Stimulated activated naive CD8-positive, alpha-beta T cell treated with anti-CD3 and anti-CD28 coated beads, Interleukin-15, Interleukin-2, amounts not matched to agents 100 ng/mL and 50 ng/mL, for 24 hours (primary cell): ENCODE measurements around the gene PRICKLE2.

Experiments used
- H3K27ac Mint-ChIP-seq: one replicate; pipeline ENCODE4 v1.8.0; 2021; ENCODE audit warnings: mild to moderate bottlenecking, mixed read lengths
- H3K27me3 Mint-ChIP-seq: one replicate; pipeline ENCODE4 v1.8.0; 2021; ENCODE audit warnings: mixed read lengths
- H3K36me3 Mint-ChIP-seq: one replicate; pipeline ENCODE4 v1.8.0; 2021; ENCODE audit warnings: low read depth, mixed read lengths
- H3K4me1 Mint-ChIP-seq: one replicate; pipeline ENCODE4 v1.8.0; 2021; ENCODE audit warnings: low read depth, mixed read lengths
- H3K4me3 Mint-ChIP-seq: one replicate; pipeline ENCODE4 v1.8.0; 2021; ENCODE audit warnings: mild to moderate bottlenecking, mixed read lengths
- H3K9me3 Mint-ChIP-seq: one replicate; pipeline ENCODE4 v1.8.0; 2021; ENCODE audit warnings: mixed read lengths

PRICKLE2 gene

DNA sequence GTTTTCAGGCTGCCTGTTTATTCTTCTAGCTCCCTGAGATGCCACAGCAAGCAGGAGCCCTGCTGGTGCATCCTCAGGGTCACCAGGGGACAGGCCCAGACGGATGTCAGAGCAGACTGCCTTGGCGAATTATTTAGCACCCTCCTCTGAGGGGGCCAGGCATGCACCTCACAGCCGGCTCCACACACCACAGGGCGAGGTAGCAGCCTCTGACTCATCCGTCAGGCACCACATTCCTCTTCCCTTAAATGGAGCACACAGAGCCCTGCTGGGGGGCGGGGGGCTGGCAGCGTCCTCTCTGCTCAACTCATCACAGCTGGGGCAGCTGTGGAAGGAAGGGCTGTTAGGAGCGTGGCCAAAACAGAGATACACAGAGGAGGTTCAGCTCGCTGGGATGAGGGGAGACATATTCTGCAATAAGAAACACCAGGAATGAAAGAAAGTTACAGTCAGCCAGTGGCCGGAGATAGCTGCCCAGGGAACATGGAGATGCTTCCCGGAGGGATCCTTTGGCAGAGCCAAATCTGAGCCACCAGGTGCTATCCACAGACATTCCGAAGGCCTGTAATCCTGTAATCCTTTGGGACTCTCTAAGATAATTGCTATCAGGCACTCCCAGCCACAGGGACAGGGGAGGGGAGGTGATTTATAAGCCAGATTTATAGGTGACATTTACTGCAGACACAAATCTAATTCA, 13.9 kb upstream of the PRICKLE2 start:
- H3K36me3 Mint-ChIP-seq = no peaks in the 10 kb centered on the region
- no peak overlapping the region for H3K4me3 Mint-ChIP-seq
- H3K4me1 Mint-ChIP-seq = no peaks in the 10 kb centered on the region
- no peak overlapping the region for H3K27ac Mint-ChIP-seq
- H3K27me3 Mint-ChIP-seq = no peaks in the 10 kb centered on the region
- H3K9me3 Mint-ChIP-seq = no peaks in the 10 kb centered on the region

DNA sequence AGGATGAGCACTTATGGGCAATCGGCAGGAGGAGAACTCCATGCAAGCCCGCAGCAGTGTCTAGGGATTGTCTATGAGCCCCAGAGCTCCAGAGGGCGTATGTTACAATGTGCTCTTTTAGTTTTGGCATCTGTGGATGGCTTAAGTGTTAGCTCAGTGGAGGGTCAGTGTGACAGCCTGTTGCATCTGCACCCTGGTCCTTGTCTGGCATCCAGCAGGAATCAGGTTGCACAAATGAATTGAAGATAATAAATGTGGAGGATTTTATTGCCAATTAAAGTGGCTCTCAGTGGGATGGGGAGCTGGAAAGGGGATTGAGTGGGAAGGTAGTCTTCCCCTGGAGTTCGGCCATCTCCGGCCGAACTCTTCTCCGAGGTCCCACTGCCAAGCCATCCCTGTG, 11.8 kb upstream of the PRICKLE2 start:
- H3K9me3 Mint-ChIP-seq = peaks cover 3% of the 10 kb centered on the region
- no peaks in the 10 kb centered on the region for H3K27me3 Mint-ChIP-seq
- no peak overlapping the region for H3K27ac Mint-ChIP-seq
- no peaks in the 10 kb centered on the region for H3K36me3 Mint-ChIP-seq
- no peak overlapping the region for H3K4me3 Mint-ChIP-seq
- no peaks in the 10 kb centered on the region for H3K4me1 Mint-ChIP-seq

DNA sequence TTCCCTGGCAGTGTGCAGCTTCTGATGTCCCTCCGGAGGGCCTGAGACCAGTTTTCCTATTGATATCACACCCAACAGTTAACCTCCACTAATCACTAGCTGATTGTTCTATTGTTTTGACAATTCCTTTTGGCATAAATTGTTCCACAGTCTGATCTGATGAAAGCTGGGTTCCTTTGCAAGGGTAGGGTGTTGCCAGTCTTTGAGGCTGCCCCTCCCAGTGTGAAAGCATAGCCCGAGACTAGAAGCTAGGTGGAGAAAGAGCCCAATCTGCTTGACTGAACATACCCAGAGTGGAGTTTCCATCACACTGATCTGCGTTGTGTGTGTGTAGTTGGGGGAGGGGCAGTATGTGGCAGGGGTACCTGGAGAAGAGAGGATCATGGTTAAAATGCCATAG, 10.3 kb upstream of the PRICKLE2 start:
- H3K4me1 Mint-ChIP-seq = no peaks in the 10 kb centered on the region
- H3K27me3 Mint-ChIP-seq = no peaks in the 10 kb centered on the region
- H3K36me3 Mint-ChIP-seq = no peaks in the 10 kb centered on the region
- no peak overlapping the region for H3K27ac Mint-ChIP-seq
- H3K4me3 Mint-ChIP-seq = no peak overlapping the region
- peaks cover 3% of the 10 kb centered on the region for H3K9me3 Mint-ChIP-seq

DNA sequence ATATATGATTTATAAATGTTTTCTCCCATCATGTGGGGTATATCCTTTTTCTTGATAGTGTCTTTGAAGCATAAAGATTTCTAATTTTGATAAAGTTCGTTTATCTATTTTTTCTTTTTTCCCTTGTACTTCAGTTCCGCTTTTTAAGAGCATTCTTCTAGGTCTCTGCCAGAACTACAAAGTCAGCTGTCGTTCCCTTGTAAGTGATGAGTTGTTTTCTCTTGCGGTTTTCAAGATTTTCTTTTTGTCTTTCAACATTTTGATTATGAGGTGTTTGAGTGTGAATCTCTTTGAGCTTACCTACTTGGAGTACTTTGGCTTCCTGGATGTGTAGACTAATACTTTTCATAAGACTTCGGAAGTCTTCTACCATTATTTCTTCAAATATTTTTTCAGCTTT, 9.3 kb upstream of the PRICKLE2 start:
- H3K27me3 Mint-ChIP-seq = no peaks in the 10 kb centered on the region
- H3K36me3 Mint-ChIP-seq = no peaks in the 10 kb centered on the region
- peaks cover 3% of the 10 kb centered on the region for H3K9me3 Mint-ChIP-seq
- H3K4me3 Mint-ChIP-seq = no peak overlapping the region
- H3K27ac Mint-ChIP-seq = no peak overlapping the region
- no peaks in the 10 kb centered on the region for H3K4me1 Mint-ChIP-seq

DNA sequence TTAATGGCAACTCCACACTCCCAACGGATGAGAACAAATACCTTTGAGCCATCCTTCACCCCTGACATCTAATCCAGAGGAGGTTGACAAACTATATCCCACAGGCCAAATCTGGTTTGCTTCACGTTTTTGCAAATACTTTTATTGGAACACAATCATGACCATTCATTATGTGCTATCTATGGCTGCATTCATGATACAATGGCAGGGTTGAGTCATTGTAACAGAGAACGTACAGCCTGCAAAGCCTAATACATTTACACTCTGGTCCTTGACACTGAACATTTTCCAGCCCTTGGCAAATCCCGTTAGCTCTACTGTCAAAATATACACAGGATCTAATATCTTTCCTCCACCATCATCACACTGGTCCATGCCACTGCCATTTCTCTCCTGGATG, 7.6 kb upstream of the PRICKLE2 start:
- Mint-ChIP-seq H3K27ac (no peak overlapping the region), H3K36me3 (no peaks in the 10 kb centered on the region), H3K9me3 (peaks cover 3% of the 10 kb centered on the region), H3K4me3 (no peak overlapping the region), H3K27me3 (no peaks in the 10 kb centered on the region), H3K4me1 (no peaks in the 10 kb centered on the region)

DNA sequence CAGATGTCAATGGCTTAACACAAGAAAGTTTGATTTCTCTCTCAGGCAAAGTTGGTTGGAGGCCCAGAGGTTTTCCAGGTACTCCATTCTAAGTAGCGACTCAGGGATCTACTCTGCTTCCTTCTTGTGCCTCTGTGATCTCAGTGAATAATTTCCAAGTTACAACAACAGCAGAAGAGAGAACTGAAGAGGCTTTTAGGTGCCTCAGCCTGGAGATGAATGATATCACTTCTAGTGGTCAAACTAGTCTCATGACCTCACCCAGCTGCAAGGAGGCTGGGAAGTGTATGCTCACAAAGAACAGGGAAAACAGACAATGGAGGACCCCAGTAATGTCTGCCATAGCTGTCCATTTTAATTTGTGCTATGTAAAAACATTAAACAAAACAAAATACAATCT, 4.6 kb upstream of the PRICKLE2 start:
- H3K27ac Mint-ChIP-seq = no peak overlapping the region

DNA sequence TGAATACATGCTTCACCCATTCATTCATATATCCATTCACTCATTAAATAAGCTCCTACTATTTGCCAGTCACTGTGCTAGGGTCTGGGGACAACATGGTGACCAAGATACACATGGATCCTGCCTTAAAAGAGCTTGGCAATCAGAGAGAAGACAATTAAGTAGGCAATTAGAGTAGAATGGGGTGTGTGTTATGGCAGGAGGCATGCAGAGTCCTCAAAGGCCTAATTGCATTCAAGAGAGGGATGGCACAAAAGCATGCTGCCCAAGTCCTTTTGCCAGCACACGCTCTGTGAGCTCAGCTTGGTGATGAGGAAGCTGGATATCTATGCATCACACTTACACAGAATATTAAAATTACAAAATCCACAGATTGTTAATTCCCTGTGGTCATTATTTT, 2.8 kb upstream of the PRICKLE2 start:
- Mint-ChIP-seq H3K4me3 (no peak overlapping the region), H3K36me3 (no peaks in the 10 kb centered on the region), H3K9me3 (peaks cover 2% of the 10 kb centered on the region), H3K27me3 (peaks cover 12% of the 10 kb centered on the region), H3K27ac (no peak overlapping the region), H3K4me1 (no peaks in the 10 kb centered on the region)

More for the DNA sequence above, 4.6 kb upstream of the PRICKLE2 start:
- H3K4me3 Mint-ChIP-seq = no peak overlapping the region
- H3K36me3 Mint-ChIP-seq = no peaks in the 10 kb centered on the region
- H3K27me3 Mint-ChIP-seq = peaks cover 12% of the 10 kb centered on the region
- H3K4me1 Mint-ChIP-seq = no peaks in the 10 kb centered on the region
- peaks cover 3% of the 10 kb centered on the region for H3K9me3 Mint-ChIP-seq

DNA sequence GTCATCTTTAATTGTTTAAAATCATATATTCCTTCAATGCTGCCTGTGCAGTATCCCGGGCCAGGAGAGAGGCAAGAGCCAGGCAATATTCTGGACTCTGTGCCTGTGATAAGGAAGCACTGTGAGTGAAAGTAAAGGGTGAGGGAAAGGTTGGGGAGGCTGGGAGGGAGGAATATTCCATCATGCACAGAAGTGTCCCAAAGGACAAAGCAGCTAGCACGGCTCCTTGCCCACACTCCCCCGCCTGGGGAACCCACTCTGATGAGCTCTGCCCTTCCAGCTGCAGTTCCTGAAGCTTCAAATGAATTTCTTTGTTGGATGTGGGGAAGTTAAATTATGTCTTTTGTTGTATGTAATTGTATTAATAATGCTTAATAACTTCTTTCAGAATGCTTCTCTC, 1.5 kb upstream of the PRICKLE2 start:
- no peak overlapping the region for H3K27ac Mint-ChIP-seq
- H3K27me3 Mint-ChIP-seq = peaks cover 12% of the 10 kb centered on the region
- H3K4me3 Mint-ChIP-seq = no peak overlapping the region
- H3K4me1 Mint-ChIP-seq = no peaks in the 10 kb centered on the region
- H3K9me3 Mint-ChIP-seq = no peaks in the 10 kb centered on the region
- H3K36me3 Mint-ChIP-seq = no peaks in the 10 kb centered on the region

DNA sequence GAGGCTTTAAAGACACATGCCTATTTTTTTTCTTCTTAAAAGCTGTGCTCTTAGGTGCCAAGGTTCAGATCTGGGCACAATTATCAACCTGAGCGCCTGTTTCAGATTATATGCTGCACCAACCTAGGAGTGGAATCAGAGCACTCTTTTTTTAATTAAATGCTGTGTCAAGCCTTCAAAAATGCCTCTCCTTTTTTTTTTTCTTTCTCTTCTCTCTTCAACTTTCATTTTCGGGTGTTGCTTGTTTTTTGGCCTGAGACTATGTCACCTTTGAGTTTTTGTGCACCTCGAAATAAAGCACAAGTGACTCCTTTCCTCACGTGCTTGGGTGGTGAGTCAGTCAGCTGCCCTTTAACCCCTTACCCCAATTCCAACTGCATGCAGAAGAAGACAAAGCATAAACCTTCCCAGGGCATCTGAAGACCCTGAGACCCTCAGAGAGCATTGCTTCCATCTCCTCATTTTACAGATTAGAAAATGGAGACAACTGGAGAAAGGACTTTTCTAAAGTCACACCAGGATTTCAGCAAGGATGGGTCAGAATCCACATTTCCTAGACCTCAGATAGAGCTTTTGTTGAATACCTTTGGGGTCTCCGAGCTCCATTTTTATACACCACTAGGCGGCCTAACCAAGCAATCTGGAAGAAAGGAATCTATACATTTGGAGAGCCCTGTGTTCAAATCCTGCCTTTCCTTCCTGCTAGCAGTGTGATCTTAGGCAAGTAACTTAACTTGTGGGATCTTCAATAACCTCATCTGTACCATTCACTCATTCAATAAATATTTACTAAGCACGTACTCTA, 631 bp upstream of the PRICKLE2 start:
- Mint-ChIP-seq H3K4me1 (no peaks in the 10 kb centered on the region), H3K27ac (no peak overlapping the region), H3K9me3 (no peaks in the 10 kb centered on the region), H3K36me3 (no peaks in the 10 kb centered on the region), H3K4me3 (no peak overlapping the region), H3K27me3 (peaks cover 12% of the 10 kb centered on the region)

DNA sequence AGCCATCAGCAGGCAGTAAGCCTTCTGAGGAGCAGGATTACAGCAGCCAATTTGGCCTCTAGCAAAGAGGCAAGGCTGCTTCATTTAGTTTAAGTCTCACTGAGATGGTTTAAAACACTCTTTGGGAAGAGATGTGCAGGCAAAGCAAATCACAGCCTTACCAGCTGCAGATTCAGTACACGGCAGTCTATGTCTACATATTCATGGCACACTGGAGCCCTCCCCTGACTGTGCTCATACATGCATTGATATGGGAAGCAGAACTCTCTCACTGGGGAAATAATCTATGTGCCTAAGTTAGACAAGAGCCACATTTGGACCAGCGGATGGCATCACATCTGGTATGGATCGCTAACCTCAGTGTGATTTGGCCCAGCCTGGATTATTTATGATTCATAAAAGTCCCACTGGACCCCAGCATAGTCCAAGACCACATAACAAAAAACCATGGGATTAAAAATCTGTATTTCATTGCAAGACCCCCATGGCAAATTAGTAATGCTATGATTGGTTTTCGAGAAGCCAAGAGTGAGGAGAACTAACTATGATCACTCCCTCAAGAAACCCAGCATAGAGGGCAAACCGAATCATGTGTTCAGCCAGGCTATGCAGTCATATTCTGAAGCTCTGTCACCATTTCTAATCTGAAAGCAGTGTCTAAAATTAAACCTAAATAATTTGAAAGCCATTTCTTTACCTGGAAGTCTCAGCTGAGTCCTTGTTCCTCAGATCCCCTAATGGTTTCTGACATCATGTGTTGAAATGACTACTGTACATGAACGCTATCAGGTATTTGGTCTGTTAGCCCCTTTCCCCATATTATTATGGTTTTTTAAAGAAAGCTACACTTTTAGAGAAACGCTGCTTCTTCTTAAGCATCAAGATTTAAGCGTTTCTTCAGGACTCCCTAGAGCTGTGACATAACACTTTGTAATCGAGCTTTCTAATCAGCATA, 1.2 kb downstream of the PRICKLE2 start:
- no peak overlapping the region for H3K4me3 Mint-ChIP-seq
- H3K4me1 Mint-ChIP-seq = no peaks in the 10 kb centered on the region
- peaks cover 12% of the 10 kb centered on the region for H3K27me3 Mint-ChIP-seq
- H3K27ac Mint-ChIP-seq = no peak overlapping the region
- H3K9me3 Mint-ChIP-seq = no peaks in the 10 kb centered on the region
- no peaks in the 10 kb centered on the region for H3K36me3 Mint-ChIP-seq

DNA sequence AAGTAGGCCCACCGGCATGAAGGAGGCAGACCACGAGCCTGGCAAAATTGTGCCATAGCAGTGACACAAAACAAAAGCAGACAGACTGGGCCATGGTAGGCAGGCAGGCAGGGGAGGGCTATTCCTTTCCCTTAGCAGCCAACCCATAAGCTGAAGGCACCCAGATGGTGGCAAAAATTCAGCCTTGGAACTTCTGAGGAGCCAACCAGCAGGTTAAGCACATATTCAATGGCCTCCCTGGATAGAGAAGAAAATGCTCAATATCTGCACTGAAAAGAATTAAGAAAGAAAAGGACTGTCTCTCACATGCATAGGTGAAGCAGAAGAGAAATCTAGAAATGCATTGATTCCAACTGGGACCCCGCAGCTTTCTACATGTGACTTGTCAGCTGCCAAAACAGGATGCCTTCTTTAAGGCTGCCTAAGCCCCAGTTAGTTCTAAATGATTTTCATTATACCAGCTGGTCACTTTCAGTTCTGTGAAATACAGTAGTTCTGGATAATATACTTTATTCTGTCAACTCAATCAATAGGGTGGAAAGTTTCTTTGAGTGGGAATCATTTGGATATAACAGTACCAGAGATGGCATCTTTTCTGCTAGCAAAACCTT, 2.7 kb downstream of the PRICKLE2 start:
- H3K27me3 Mint-ChIP-seq = peaks cover 12% of the 10 kb centered on the region
- no peak overlapping the region for H3K4me3 Mint-ChIP-seq
- H3K27ac Mint-ChIP-seq = no peak overlapping the region
- H3K9me3 Mint-ChIP-seq = no peaks in the 10 kb centered on the region
- no peaks in the 10 kb centered on the region for H3K36me3 Mint-ChIP-seq
- H3K4me1 Mint-ChIP-seq = no peaks in the 10 kb centered on the region

DNA sequence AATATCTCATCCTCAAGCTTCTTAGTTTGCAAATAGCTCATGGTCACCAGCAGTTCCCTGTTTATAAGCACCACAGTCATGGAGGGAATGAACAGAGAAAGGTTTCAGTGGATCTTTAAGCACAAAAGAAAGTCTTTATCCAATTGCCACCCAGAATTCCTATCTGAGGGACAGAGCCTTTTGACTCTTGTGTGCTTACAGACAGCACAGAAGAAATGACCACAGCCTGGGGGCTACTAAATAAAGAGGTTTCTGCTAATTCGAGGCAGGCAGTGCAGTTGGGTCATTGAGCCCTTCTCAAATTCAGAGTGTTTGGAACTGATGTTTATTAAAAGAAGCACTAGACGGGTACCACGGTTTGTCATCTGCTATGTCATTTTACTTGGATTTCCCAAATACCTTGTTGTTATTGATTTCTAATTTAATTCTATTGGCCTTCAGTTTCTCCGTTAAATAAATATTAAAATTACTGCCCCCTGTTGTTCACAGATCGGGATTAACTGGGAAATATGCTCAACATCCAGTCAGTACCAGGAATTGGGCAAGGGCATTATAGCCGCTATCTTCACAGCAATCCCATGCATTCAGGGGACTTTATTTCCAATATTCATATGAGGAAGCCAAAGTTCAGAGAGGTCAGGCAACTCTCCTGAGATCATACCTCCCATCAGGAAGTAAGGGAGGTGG, 3.6 kb downstream of the PRICKLE2 start:
- H3K4me1 Mint-ChIP-seq = no peaks in the 10 kb centered on the region
- no peak overlapping the region for H3K27ac Mint-ChIP-seq
- no peaks in the 10 kb centered on the region for H3K36me3 Mint-ChIP-seq
- H3K27me3 Mint-ChIP-seq = peaks cover 8% of the 10 kb centered on the region
- H3K9me3 Mint-ChIP-seq = no peaks in the 10 kb centered on the region
- H3K4me3 Mint-ChIP-seq = no peak overlapping the region

DNA sequence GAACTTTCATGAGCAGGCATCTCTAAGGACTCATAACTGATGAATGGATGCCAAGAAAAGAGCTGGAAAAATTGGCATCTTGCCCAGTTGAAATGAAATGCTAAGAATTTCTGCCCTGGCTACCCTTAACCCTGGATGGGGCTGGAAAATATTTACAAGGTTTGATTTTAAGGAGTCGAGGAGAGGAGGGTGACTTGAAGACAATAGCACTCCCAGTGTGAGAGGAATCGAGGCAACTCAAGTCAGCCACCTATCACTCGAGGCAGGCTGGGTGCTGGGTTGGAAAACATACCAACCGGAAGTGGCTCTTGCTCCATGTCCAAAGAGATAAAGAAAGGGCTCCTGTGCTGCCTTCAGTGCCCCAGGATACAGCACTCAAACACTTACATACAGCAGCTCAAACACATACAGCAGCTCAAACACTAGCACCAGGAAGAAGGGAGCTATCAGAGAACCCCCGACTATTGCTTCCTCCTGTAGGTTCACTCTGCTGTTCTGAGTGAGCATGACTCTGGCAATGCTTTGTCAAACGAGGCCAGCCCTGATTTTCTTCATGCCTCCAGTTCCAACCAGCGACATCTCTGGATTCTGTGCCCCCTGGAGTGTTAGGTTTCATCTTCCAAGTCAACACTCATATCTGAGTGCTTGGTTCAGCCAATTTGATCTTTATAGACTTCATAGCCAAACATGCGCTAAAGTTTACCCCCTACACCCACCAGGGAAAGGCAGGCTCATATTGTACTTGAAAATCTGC, 4.9 kb downstream of the PRICKLE2 start:
- Mint-ChIP-seq H3K27ac (no peak overlapping the region), H3K4me1 (no peaks in the 10 kb centered on the region), H3K27me3 (no peaks in the 10 kb centered on the region), H3K4me3 (no peak overlapping the region), H3K36me3 (no peaks in the 10 kb centered on the region), H3K9me3 (no peaks in the 10 kb centered on the region)

DNA sequence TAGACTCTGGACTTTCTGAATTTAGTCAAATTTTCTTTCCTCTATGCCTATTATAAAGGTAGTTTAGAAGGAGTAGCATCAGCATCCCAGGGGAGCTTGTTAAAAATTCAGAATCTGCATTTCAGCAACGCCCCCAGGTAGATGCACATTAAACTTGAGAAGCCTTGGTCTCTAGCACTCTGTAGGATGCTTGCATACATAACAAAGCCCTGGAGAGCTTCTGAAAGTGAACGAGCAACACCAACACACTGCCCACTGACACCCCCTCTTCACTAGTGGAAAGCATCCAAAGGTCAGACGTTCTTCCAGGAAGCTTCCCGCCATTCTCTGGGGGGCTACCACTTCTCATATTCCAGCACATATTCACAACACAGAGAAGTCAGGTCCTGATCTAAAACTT, 6.5 kb downstream of the PRICKLE2 start:
- no peak overlapping the region for H3K4me3 Mint-ChIP-seq
- no peak overlapping the region for H3K27ac Mint-ChIP-seq
- no peaks in the 10 kb centered on the region for H3K36me3 Mint-ChIP-seq
- H3K27me3 Mint-ChIP-seq = peaks cover 5% of the 10 kb centered on the region
- no peaks in the 10 kb centered on the region for H3K4me1 Mint-ChIP-seq
- no peaks in the 10 kb centered on the region for H3K9me3 Mint-ChIP-seq
